GM19240 (cell line): ENCODE measurements around the gene FIGNL2.
"Not testable (repeated sequence)": the region's sequence is repeated elsewhere in the genome, so short reads cannot be mapped to it uniquely, and the experiment has no call there.

ENCODE experiments used
- DNase-seq: peaks from one replicate; pipeline ENCODE4 v3.0.0; 2011; ENCODE audit warnings: low spot score; ENCODE audit not compliant: insufficient read length

FIGNL2 gene

GRCh38 chr12:51836041-51836826, 12.3 kb downstream of the FIGNL2 start:
- no peak for DNase-seq

- no peak for DNase-seq
Measured at GRCh38 chr12:51834411-51834810, 14.1 kb downstream of the FIGNL2 start.

- no peak for DNase-seq
Measured at GRCh38 chr12:51833448-51834227, 14.9 kb downstream of the FIGNL2 start.

- no peak for DNase-seq
Measured at GRCh38 chr12:51832354-51833107, 16.0 kb downstream of the FIGNL2 start.

- not testable (repeated sequence) for DNase-seq
Measured at GRCh38 chr12:51831817-51832216, 16.7 kb downstream of the FIGNL2 start.

- no peak for DNase-seq
Measured at GRCh38 chr12:51829641-51830040, 18.9 kb downstream of the FIGNL2 start.

- DNase-seq, result no peak
Measured at GRCh38 chr12:51829011-51829481, 19.5 kb downstream of the FIGNL2 start.

- no peak for DNase-seq
Measured at GRCh38 chr12:51827925-51828818, 20.3 kb downstream of the FIGNL2 start.

- no peak for DNase-seq
Measured at GRCh38 chr12:51826881-51827280, 21.6 kb downstream of the FIGNL2 start.

GRCh38 chr12:51825216-51825615, 23.3 kb downstream of the FIGNL2 start:
- no peak for DNase-seq

GRCh38 chr12:51823875-51824565, 24.5 kb downstream of the FIGNL2 start:
- DNase-seq, result no peak

- DNase-seq, result no peak
Measured at GRCh38 chr12:51822956-51823355, 25.6 kb downstream of the FIGNL2 start.

GRCh38 chr12:51822261-51822616, 26.3 kb downstream of the FIGNL2 start:
- no peak for DNase-seq

- DNase-seq, result no peak
Measured at GRCh38 chr12:51821440-51822260, 26.9 kb downstream of the FIGNL2 start.

- DNase-seq, result no peak
Measured at GRCh38 chr12:51820526-51821439, 27.7 kb downstream of the FIGNL2 start.

GRCh38 chr12:51819736-51820525, 28.6 kb downstream of the FIGNL2 start:
- no peak for DNase-seq

GRCh38 chr12:51818566-51819300, 29.8 kb downstream of the FIGNL2 start:
- DNase-seq, result no peak
